ENCODE results near the gene ESR1.
"Not testable (repeated sequence)": the region's sequence is repeated elsewhere in the genome, so short reads cannot be mapped to it uniquely, and the experiment has no call there.

- not testable (repeated sequence) for TF ChIP-seq CTCF (conservative IDR thresholded peaks at IDR 0.05 in 1 of 2, IDR thresholded peaks at IDR 0.05 in 1 of 2; ENCODE audit: low read depth in 1 of 2, low read length in 2 of 2); EZH2 (IDR thresholded peaks at IDR 0.05; ENCODE audit: low read length, missing control alignments)
Measured at GRCh38 chr6:152138344-152138743, 330.9 kb downstream of the ESR1 start.

All from fibroblast of lung (primary cell).